ENCODE measurements around the gene PIAS1.

GRCh38 chr15:68232449-68232848, 178.3 kb downstream of the PIAS1 start:
- TF ChIP-seq POLR2A (IDR thresholded peaks at IDR 0.05) (no peak), CTCF (IDR thresholded peaks at IDR 0.05) (no peak)
